Renal cortical epithelial cell (primary cell): ENCODE measurements around the gene POU2F1. TPM values are rescaled to one million over a fixed set of nuclear protein-coding genes. Genes with fewer than 3 reads are reported as not detected.
"Not testable (repeated sequence)": the region's sequence is repeated elsewhere in the genome, so short reads cannot be mapped to it uniquely, and the experiment has no call there.

Experiments used
- DNase-seq: peaks from one replicate; pipeline ENCODE4 v3.0.0-alpha.2; 2011; ENCODE audit warnings: low read depth
- total RNA-seq: library from RNA; depleted of rRNA; stranded (reverse); fragments of >200 nt; gene quantifications from 2 replicates; pipeline ENCODE4 v1.2.3, GENCODE V29; 2014

POU2F1 gene
- total RNA-seq, 1 donor from 2014 or later, result 14.6 TPM

DNA sequence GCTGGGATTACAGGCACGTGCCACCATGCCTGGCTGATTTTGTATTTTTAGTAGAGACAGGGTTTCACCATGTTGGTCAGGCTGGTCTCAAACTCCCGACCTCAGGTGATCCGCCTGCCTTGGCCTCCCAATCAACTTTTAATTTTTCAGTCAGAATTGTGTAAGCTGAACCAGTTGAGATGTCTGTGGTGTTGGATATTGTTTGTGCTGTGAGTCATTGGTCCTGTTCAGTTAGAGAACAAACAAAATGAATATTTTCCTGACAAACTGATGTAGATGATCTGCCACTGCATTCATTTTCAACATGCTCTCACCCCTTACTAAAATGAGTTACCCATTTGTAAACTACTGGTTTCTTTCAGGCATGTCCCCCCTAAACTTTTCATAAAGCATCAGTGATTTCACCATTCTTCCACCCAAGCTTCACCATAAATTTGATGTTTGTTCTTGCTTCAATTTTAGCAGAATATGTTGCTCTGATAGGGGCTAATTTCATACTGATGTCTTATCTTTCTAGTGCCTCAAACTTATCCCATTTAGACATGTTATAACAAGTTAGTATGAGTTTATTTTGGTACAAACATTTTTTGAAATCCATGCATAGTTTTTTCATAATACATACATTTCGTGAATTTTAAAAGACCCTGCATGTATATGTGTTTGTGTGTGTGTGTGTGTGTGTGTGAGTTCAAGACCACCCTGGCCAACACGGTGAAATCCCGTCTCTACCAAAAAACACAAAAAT lies 15.2 kb upstream of the POU2F1 start:
- peak; percentile 59 for DNase-seq

DNA sequence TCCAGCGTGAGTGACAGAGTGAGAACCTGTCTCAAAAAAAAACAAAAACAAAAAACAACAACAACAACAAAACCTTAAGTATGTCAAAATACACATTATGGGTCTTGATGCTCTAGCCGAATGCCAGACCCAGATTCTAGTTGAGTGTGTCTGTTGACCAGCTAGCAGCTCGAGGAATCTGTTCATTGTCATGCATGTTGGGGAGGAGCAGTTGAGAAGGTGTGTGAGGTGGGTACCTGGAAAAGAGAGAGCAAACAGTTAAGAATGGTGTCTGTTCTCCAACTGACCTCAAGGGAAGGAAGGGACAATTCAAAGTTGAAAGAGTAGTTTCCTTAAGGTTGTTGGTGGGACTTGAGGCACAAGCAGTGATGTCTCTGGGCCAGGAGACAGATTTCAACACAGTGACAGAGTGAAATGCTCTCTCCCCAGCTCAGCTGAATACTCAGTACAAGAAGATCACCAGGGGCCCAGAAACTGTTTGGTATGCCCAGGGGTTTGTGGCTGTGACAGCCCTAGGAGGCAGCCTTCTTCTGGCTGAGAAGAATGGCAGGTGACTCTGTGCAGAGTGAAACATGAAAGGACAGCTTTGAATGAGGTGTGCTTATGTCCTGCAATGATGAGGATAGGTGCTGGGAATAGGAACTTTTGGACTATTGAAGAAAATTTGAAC lies 14.4 kb upstream of the POU2F1 start:
- DNase-seq, result no peak

DNA sequence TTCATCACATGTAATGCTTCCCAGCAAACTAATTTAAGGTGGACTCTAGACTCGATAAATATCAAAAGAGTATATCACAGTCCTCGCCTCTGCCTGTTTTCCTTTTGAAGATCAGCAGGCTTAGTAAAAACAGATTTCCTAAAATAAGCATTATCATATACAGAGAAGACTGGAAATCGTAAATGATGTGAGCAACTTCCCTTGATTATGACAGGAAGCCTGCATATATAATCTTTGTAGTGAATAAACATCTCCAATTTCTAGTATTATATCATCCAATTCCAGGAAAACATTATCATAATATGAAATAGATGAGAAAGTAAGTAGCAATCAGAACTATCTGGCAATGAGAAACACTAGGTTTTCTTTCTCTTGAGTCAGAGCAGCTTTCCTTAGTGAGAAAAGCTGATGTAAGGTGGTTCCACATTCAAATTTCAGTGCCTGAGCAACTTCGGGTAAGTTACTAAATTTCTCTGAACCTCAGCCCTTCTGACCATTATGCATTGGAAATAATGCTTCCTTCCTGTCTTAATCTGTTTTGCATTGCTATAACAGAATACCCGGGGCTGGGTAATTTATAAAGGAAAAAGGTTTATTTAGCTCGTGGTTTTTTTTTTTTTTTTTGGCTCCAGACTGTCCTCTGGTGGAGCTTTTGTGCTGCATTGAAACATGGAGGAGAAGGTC lies 12.6 kb upstream of the POU2F1 start:
- no peak for DNase-seq

DNA sequence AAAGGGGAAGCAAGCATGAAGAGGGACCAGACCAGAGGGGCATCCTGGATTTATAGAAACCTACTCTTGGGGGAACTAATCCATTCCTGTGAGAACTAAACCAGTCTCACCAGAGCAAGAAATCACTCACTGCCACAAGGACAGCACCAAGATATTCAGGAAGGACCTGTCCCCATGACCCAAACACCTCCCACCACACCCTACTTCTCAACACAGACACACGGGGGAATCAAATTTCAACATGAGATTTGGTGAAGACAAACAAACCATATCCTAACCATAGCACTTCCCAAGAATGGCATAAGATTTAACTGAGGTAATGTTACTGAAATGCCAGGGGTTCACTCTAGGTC lies 12.1 kb upstream of the POU2F1 start:
- DNase-seq, result no peak

DNA sequence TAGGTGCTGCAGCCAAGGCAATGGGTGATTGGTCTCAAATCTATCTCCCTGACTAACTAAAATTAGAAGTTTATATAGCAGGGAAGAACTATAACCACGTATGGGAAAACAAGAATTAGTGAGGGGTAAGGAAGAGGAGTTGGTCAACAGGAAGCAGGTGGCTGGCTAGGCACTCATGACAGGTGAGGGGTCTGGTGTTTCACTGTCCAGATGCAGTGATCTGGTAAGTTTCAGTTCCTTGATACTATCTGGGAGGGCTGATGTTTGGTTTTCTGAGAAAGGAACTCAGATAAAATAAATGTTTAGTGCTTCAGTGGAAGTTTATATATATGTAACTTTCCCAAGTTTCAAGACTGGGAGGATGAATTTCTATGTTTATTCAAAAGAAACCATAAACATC lies 11.6 kb upstream of the POU2F1 start:
- no peak for DNase-seq

DNA sequence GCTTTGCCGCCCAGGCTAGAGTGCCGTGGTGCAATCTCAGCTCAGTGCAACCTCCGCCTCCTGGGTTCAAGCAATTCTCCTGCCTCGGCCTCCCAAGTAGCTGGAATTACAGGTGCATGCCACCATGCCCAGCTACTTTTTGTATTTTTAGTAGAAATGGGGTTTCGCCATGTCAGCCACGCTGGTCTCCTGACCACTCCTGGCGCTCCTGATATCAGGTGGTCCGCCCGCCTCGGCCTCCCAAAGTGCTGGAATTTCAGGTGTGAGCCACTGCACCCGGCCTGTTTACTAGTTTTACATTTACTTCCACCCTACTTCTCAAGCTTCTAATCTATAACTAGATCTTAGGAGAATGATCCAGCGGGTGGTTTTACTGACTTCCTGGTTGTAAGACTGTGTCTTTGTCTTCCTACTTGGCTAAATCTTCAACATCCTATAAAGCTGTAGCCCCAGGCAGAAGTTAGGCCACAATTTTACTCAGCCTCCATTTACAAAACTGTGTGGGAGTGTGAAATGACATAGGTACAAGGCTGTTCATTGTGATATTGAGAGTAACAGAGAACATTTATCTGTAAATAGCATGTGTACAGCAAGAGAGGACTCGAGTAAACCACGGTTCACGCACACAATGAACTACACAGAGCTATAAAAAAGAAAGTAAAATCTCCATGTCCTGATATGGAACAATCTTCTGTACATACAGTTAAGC lies 9.6 kb upstream of the POU2F1 start:
- peak; percentile 67 for DNase-seq

DNA sequence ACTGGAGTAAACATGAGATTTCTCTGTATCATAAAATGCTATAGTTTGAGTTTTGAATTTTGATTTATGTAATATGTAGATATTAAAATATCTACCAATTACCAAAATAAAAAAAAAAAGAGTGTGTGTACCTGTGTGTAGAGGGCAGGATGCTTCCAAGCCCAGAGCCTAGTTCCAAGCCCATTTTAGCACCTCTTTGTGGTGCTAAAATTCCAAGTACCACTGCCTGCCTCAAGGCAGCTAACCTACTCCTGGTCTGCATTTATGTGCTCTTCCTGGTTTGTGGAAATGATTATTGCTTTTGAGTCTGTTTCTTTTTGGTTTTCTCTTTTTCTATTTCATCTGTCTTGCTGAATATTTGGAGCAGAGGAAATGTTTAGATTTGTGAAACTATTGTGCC lies 8.7 kb upstream of the POU2F1 start:
- DNase-seq, result no peak

- DNase-seq, result no peak
Observed at GRCh38 chr1:167216809-167217208, 3.9 kb upstream of the POU2F1 start.

- DNase-seq, result no peak
Observed at GRCh38 chr1:167219194-167219593, 1.5 kb upstream of the POU2F1 start.

DNA sequence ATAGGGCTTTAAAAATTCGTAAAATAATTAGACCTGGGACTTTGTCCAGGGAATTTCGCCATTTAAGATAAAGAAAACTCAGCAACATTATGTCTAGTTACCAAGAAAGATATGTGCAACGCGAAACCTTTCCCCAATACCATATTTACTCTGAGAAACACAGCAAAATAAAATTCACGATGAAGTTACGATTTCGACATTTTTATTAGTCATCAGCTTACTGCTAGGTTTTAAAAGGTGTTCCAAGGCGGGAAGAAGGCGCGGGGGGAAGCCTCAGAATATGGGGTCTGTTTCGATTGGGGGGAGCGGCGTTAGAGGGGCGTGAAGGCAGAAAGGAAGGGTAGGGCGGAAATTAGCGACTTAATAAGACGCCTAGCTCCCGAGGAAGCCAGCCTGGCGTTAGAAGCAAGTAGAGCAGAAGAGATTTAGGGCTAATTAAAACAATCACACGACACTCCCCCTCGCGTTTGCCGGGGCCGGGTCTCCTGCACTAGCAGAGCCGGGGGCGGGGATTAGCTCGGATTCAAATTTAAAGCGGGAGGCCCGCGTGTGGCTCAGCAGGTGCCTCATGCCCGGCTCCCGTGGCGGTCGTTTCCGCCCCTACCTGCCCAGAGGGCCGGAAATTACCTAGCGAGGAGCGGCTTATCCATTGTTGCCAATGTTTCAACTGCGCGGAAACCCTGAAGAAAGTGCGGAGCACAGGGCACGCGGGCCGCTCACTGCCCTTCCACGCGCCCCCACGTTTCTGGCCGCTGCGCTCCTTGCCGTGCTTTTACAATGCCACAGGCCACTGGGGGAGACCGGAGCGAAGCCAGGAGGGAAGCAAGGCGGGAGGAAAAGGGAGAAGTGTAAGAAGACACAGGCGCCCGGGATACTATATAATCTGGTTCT lies 795 bp upstream of the POU2F1 start:
- peak; percentile 73 for DNase-seq

DNA sequence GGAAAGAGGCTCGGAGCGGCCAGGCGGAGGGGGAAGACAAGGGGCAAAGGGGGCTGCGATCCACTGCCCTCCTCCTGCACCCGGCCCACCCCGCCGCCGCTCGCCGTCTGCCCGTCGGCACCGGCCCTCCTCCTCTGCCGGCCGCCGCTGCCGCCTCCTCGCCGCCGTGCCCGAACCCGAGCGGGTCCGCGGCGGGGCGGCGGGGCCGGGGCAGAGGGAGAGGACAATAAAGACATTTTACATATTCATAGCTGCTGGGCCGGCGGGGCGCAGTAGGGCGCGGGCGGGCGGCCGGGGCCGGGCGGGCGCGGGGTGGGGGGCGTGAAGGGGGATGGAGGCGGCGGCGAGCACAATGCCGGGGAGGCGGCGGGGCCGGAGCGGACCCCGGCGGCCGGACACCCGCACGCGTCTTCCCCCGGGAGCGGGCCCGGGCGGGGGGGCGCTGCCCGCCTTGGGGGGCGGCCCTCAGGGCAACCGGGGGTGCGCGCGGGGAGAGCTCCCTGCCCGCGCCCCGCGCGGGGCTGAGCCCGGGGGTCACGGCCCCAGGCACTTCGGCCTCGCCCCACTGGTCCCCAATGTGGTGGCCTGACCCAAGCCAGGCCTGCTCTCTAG lies 546 bp downstream of the POU2F1 start:
- no peak for DNase-seq

DNA sequence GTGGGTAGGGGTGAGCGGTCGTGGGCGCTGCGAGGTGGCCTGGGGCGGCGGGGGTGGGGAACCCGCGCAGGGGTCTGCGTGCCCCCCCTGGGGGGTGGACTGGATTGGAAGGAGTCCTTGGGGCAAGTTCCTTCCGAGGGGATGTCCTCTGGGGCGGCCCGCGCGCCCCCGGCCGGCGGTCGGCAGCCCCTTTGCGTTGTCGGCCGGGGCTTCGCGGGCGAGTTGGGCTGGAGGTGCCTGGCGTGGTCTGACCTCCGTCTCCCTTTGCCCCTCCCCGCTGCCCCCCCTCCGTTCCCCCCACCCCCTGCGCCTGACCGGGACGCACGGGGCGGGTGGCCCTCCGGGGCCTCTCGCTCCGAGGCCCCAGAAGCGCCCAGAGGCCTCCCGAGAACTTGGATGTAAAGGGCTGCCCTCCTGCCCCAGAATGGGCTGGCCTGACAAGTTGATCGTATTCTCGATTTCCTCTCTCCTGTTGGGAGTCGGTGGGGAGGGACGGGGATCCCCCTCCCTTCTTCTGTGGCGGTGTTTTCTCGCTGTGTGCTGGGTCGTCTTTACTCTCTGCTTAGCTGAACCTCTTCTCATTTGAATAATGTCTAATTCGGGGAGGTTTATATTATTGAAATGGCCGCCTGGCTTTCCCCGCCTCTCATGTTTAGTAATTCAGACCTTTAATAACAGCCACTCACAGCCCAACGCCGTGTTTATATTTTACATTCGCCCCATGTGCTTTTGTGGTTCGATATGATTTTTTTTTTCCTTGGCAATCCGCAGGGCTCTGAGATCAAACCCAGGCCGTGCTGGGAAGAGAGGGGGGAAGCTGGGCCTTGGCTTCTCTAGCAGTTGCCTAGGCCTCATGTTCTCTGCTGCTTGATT lies 1.3 kb downstream of the POU2F1 start:
- peak; percentile 78 for DNase-seq

DNA sequence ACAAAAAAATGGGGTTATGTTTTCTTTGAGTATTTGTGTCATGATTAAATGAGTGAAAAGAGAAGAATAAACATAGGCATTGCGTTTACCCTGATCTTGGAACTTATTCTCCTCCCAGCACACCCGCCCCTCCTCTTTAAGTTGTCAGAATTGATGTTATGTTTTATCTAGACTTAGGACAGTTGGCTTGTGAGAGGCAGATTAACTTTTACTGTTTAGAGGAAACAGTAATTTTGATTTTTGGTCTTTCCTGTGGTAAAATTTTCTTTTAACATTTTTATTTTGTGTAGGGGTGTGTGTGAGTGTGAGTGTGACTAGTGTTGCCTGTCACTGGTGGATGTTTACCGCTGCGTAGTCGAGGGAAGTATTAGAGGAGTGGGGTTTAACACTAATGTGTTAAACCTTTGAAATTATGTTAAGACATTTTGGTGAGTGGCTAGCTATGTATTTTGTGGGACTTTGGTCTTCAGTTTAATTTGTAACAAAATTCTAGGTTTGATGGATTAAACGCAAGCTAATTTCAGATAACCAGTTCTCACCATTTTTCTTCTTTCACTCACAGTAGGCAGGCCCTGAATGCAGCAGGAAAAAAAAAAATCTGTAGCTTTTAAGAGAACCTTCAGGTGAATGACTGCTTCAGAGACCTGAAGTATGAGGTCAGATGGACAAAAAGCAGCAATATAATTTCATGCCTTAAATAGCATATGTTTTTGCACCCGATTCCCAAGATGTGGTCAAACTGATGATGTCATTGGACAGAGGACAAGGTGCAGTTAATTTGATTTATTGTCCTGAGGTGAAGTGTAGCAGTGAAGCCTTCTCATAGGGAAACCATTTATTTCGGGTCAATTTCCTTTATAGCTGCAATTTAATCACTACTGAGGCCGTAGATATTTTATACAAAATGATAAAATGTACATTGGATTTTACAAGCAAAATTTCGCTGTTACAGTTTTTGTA lies 2.7 kb downstream of the POU2F1 start:
- peak; percentile 73 for DNase-seq

DNA sequence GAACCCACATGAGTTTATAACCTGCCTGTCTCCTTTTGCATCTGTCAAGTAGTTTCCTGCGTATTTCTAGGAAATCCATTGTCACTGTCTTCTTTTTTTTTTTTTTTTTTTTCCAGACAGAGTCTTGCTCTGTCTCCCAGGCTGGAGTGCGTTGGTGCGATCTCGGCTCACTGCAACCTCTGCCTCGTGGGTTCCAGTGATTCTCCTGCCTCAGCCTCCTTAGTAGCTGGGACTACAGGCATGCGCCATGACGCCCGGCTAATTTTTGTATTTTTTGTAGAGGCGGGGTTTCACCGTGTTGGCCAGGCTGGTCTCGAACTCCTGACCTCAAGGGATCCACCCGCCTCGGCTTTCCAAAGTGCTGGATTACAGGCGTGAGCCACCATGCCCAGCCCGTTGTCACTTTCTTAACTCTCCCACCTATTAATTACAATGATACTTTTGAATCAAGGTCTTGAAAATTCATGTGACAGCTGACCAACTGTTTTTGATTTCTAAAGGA lies 4.1 kb downstream of the POU2F1 start:
- not testable (repeated sequence) for DNase-seq

- DNase-seq, result no peak
Observed at GRCh38 chr1:167225920-167226319, 5.2 kb downstream of the POU2F1 start.

DNA sequence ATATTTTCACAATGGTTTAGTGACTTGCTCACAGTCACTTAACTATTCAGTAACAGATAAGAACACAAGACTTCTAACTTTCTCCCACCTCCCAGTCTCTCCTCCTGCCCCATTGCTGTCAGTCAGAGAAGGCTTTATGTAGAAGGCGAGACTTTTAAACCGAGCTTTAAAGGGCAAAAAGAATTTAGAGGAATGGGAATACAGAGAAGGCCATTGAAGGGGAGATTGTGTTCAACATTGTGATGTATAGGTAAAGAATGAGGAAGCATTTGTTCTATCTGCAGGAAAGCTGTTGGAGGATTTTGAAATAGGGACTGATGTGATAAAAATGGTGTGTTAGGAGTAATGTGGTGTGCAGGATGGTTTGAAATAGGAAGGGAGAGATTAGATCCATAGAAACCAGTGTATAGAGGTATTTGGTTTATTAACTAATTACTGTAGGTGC lies 7.3 kb downstream of the POU2F1 start:
- peak; percentile 40 for DNase-seq

- DNase-seq, result no peak
Observed at GRCh38 chr1:167229719-167230385, 9.2 kb downstream of the POU2F1 start.

DNA sequence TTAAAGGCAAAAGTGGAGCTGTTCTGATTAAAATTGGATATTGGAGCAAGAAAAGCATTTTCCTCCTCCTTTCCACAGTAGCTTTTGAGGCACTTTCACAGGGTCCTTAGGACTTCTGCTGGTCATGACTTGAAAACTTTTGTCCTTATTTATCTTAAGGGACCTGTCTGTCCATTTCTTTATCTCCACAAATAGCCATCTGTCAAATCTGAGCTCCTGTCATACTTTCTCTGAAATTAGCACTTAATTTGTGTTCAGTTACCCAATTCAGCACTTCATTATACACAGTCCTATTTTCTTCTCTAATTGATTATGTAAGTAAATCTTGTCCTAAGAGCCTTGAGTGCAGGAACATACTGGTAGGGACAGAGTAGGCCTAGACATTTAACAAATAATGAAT lies 9.8 kb downstream of the POU2F1 start:
- DNase-seq, result no peak
